GM23338 (cell line): ENCODE results near the gene ETNK1. TPM values are rescaled to one million over a fixed set of nuclear protein-coding genes. Genes with fewer than 3 reads are reported as not detected.

Experiments used
- ATAC-seq: fragments of 200-7000 bp; cut with Tn5 transposase; 3 replicates; pipeline ENCODE4 v1.9.1; 2020
- DNase-seq: peaks from one replicate; pipeline ENCODE4 v3.0.0-alpha.2; 2015; ENCODE audit warnings: low spot score
- H2AFZ ChIP-seq: fragments of 200-600 bp; sonication (generic); 2 replicates; pipeline ENCODE4 v1.8.0; 2016; ENCODE audit warnings: antibody characterized with exemption, mild to moderate bottlenecking, moderate library complexity
- H3F3A ChIP-seq: fragments of 200-600 bp; sonication (generic); replicated peaks from 2 replicates; pipeline ENCODE4 v1.8.0; 2017; ENCODE audit warnings: antibody characterized with exemption, mixed run types, low read depth
- H3K27ac ChIP-seq: fragments of 200-600 bp; sonication (generic); 2 replicates; pipeline ENCODE4 v1.6.1; 2016; ENCODE audit warnings: low read depth
- H3K27me3 ChIP-seq: fragments of 200-600 bp; sonication (generic); 2 replicates; pipeline ENCODE4 v1.8.0; 2016; ENCODE audit warnings: mild to moderate bottlenecking, mixed run types, moderate library complexity; ENCODE audit not compliant: insufficient read depth
- H3K36me3 ChIP-seq: fragments of 200-600 bp; sonication (generic); 2 replicates; pipeline ENCODE4 v1.8.0; 2016; ENCODE audit warnings: mild to moderate bottlenecking; ENCODE audit not compliant: insufficient read depth
- H3K4me1 ChIP-seq: fragments of 200-600 bp; sonication (generic); 2 replicates; pipeline ENCODE4 v1.8.0; 2016; ENCODE audit warnings: mild to moderate bottlenecking, moderate library complexity; ENCODE audit not compliant: insufficient read depth
- H3K4me2 ChIP-seq: fragments of 200-600 bp; sonication (generic); 2 replicates; pipeline ENCODE4 v1.7.1; 2017; ENCODE audit warnings: mixed run types
- H3K4me3 ChIP-seq: fragments of 200-600 bp; sonication (generic); 2 replicates; pipeline ENCODE4 v1.6.1; 2016; ENCODE audit warnings: mixed run types
- H3K79me2 ChIP-seq: fragments of 200-600 bp; sonication (generic); replicated peaks from 2 replicates; pipeline ENCODE4 v1.8.0; 2017; ENCODE audit warnings: mild to moderate bottlenecking; ENCODE audit not compliant: insufficient read depth
- H3K9me2 ChIP-seq: fragments of 200-600 bp; sonication (generic); 2 replicates; pipeline ENCODE4 v1.8.0; 2017; ENCODE audit not compliant: insufficient read depth
- H4K20me1 ChIP-seq: fragments of 200-600 bp; sonication (generic); replicated peaks from 2 replicates; pipeline ENCODE4 v1.8.0; 2017; ENCODE audit warnings: mild to moderate bottlenecking; ENCODE audit not compliant: insufficient read depth
- H3K27ac Mint-ChIP-seq: 2 replicates; pipeline ENCODE4 v1.8.0; 2020; ENCODE audit warnings: inconsistent platforms, mild to moderate bottlenecking, moderate library complexity, mixed read lengths
- H3K27me3 Mint-ChIP-seq: 3 replicates; pipeline ENCODE4 v1.8.0; 2022; ENCODE audit warnings: low read depth, mild to moderate bottlenecking, moderate library complexity, mixed read lengths, inconsistent platforms; ENCODE audit not compliant: insufficient read depth, poor library complexity
- H3K36me3 Mint-ChIP-seq: 3 replicates; pipeline ENCODE4 v1.8.0; 2021; ENCODE audit warnings: low read depth, mild to moderate bottlenecking, inconsistent platforms, moderate library complexity, mixed read lengths
- H3K4me1 Mint-ChIP-seq: 3 replicates; pipeline ENCODE4 v1.8.0; 2020; ENCODE audit warnings: mild to moderate bottlenecking, inconsistent platforms, mixed read lengths
- H3K4me3 Mint-ChIP-seq: 3 replicates; pipeline ENCODE4 v1.8.0; 2021; ENCODE audit warnings: moderate library complexity, mild to moderate bottlenecking, inconsistent platforms, mixed read lengths
- H3K9me3 Mint-ChIP-seq: 3 replicates; pipeline ENCODE4 v1.8.0; 2020; ENCODE audit warnings: moderate library complexity, mild to moderate bottlenecking, inconsistent platforms, mixed read lengths
- CREB1 ChIP-seq: fragments of 250-450 bp; sonication (Bioruptor Pico); IDR thresholded peaks from 2 replicates; pipeline ENCODE4 v1.5.0; 2020; ENCODE audit warnings: low read depth, mild to moderate bottlenecking, moderate library complexity
- CTCF ChIP-seq, 2 experiments: fragments of 200-600 bp in 1 of 2; sonication (generic) in 1 of 2; conservative IDR thresholded peaks; 2 replicates each; pipeline versions ENCODE4 v1.5.1 to v1.6.1; 2016 to 2017; ENCODE audit warnings: antibody characterized with exemption in 2 of 2, low read depth in 2 of 2, mild to moderate bottlenecking in 2 of 2, moderate library complexity in 1 of 2
- ETS1 ChIP-seq: IDR thresholded peaks from 2 replicates; pipeline ENCODE4 v1.6.1; 2016; ENCODE audit warnings: antibody characterized with exemption
- EZH2phosphoT487 ChIP-seq: fragments of 200-600 bp; sonication (generic); IDR thresholded peaks from one replicate; pipeline ENCODE4 v1.8.1; 2018; ENCODE audit warnings: antibody characterized with exemption; ENCODE audit not compliant: unreplicated experiment
- JUNB ChIP-seq: IDR thresholded peaks from one replicate; pipeline ENCODE4 v1.6.1; 2016; ENCODE audit warnings: antibody characterized with exemption; ENCODE audit not compliant: unreplicated experiment
- POLR2AphosphoS5 ChIP-seq: IDR thresholded peaks from 2 replicates; pipeline ENCODE4 v1.6.1; 2016; ENCODE audit warnings: antibody characterized with exemption, low read depth
- REST ChIP-seq: IDR thresholded peaks from one replicate; pipeline ENCODE4 v1.6.1; 2018; ENCODE audit warnings: antibody characterized with exemption; ENCODE audit not compliant: unreplicated experiment
- STAT1 ChIP-seq: IDR thresholded peaks from one replicate; pipeline ENCODE4 v1.6.1; 2016; ENCODE audit warnings: antibody characterized with exemption; ENCODE audit not compliant: unreplicated experiment
- ZNF114 ChIP-seq: fragments of 250-450 bp; sonication (Bioruptor Pico); IDR thresholded peaks from 2 replicates; pipeline ENCODE4 v1.5.0; 2020; ENCODE audit warnings: mild to moderate bottlenecking, moderate library complexity
- ZNF462 ChIP-seq: fragments of 250-450 bp; sonication (Bioruptor Pico); IDR thresholded peaks from 2 replicates; pipeline ENCODE4 v1.5.0; 2020; ENCODE audit warnings: mild to moderate bottlenecking, moderate library complexity
- polyA plus RNA-seq: library from polyadenylated mRNA; unstranded; fragments of >200 nt; fragmentation: Nextera tagmentation; extraction: Ambion mirVana; gene quantifications from 2 replicates; pipeline ENCODE4 v1.2.1, GENCODE V29; 2016
- total RNA-seq: library from RNA; depleted of rRNA; stranded (reverse); fragments of >200 nt; shearing (Covaris generic); gene quantifications from 2 replicates; pipeline ENCODE4 v1.2.3, GENCODE V29; 2014

Gene ETNK1
- total and polyA plus RNA-seq, 2 experiments from 2014 or later: 41.9 to 101 TPM

GRCh38 chr12:22598763-22599161 is 26.2 kb upstream of the ETNK1 start:
- H3K9me2 ChIP-seq: no peaks in the 10 kb centered on the region
- H3K4me2 ChIP-seq: no peak overlapping the region
- H3F3A ChIP-seq: no peaks in the 10 kb centered on the region
- no peak overlapping the region for H3K4me3 Mint-ChIP-seq
- H3K4me3 ChIP-seq: no peak overlapping the region
- ATAC-seq (no peak), DNase-seq (no peak)
- H3K27me3 ChIP-seq: no peaks in the 10 kb centered on the region
- H3K27me3 Mint-ChIP-seq: no peaks in the 10 kb centered on the region
- H4K20me1 ChIP-seq: no peaks in the 10 kb centered on the region
- H3K27ac ChIP-seq: no peak overlapping the region
- no peaks in the 10 kb centered on the region for H3K79me2 ChIP-seq
- peaks cover 6% of the 10 kb centered on the region for H3K4me1 Mint-ChIP-seq
- H3K27ac Mint-ChIP-seq: no peak overlapping the region
- H3K9me3 Mint-ChIP-seq: no peaks in the 10 kb centered on the region
- H3K36me3 Mint-ChIP-seq: no peaks in the 10 kb centered on the region
- H3K4me1 ChIP-seq: 0 out of 2 replicates have a peak, but pooled peaks cover 3% of the 10 kb centered on the region
- no peak overlapping the region for H2AFZ ChIP-seq
- no peak for TF ChIP-seq POLR2AphosphoS5
- no peak for TF ChIP-seq EZH2phosphoT487
- no peak for TF ChIP-seq CREB1
- H3K36me3 ChIP-seq: no peaks in the 10 kb centered on the region

GRCh38 chr12:22600181-22600580 is 24.8 kb upstream of the ETNK1 start:
- no peak overlapping the region for H3K27ac Mint-ChIP-seq
- no peaks in the 10 kb centered on the region for H3K9me3 Mint-ChIP-seq
- Histone ChIP-seq H3K4me3 (no peak overlapping the region), H3K27me3 (no peaks in the 10 kb centered on the region), H3K36me3 (no peaks in the 10 kb centered on the region), H3K27ac (no peak overlapping the region), H2AFZ (no peak overlapping the region), H4K20me1 (no peaks in the 10 kb centered on the region), H3K9me2 (no peaks in the 10 kb centered on the region), H3K79me2 (no peaks in the 10 kb centered on the region), H3K4me2 (no peak overlapping the region), H3K4me1 (no peaks in the 10 kb centered on the region), H3F3A (no peaks in the 10 kb centered on the region)
- no peaks in the 10 kb centered on the region for H3K36me3 Mint-ChIP-seq
- DNase-seq (no peak), ATAC-seq (no peak)
- H3K27me3 Mint-ChIP-seq: no peaks in the 10 kb centered on the region
- peaks cover 2% of the 10 kb centered on the region; the same call in 1 of the 3 replicates for H3K4me1 Mint-ChIP-seq
- H3K4me3 Mint-ChIP-seq: no peak overlapping the region
- TF ChIP-seq ZNF462 (CRISPR knock-in tag) (no peak), CREB1 (no peak), CTCF (conservative IDR thresholded peaks at IDR 0.05; ENCODE audit: low read depth in 2 of 2) (no peak), ZNF114 (CRISPR knock-in tag) (no peak), REST (no peak), POLR2AphosphoS5 (no peak), STAT1 (no peak), EZH2phosphoT487 (no peak), JUNB (no peak), ETS1 (no peak)
